ENCODE results near the gene SMC6. TPM values are rescaled to one million over a fixed set of nuclear protein-coding genes. Genes with fewer than 3 reads are reported as not detected.

The SMC6 gene
- total RNA-seq, 4 donors from 2014 or later = 31.0 to 53.6 (median 39.1) TPM

- DNase-seq = no peak
- TF ChIP-seq CTCF (IDR thresholded peaks at IDR 0.05) = no peak
- no peak for TF ChIP-seq POLR2A (IDR thresholded peaks at IDR 0.05)
- Histone ChIP-seq H3K4me3 (no peak overlapping the region), H3K36me3 (no peaks in the 10 kb centered on the region), H3K27me3 (no peaks in the 10 kb centered on the region), H3K9me3 (no peaks in the 10 kb centered on the region), H3K27ac (no peak overlapping the region), H3K4me1 (no peaks in the 10 kb centered on the region)
These were observed 104.6 kb downstream of the SMC6 start for GRCh38 chr2:17649026-17649425.

GRCh38 chr2:17648581-17648980 is 105.0 kb downstream of the SMC6 start:
- no peaks in the 10 kb centered on the region for H3K9me3 ChIP-seq
- TF ChIP-seq CTCF (IDR thresholded peaks at IDR 0.05) (no peak), POLR2A (IDR thresholded peaks at IDR 0.05) (no peak)
- H3K27me3 ChIP-seq = no peaks in the 10 kb centered on the region
- no peak overlapping the region for H3K4me3 ChIP-seq
- peaks cover 0 to 3% (median 0%) of the 10 kb centered on the region in 4 donors for H3K4me1 ChIP-seq
- DNase-seq = no peak
- no peak overlapping the region for H3K27ac ChIP-seq
- no peaks in the 10 kb centered on the region for H3K36me3 ChIP-seq

- TF ChIP-seq POLR2A (IDR thresholded peaks at IDR 0.05) (no peak), CTCF (IDR thresholded peaks at IDR 0.05) (no peak)
- no peaks in the 10 kb centered on the region for H3K9me3 ChIP-seq
- H3K27me3 ChIP-seq = no peaks in the 10 kb centered on the region
- no peak for DNase-seq
- no peak overlapping the region for H3K27ac ChIP-seq
- no peak overlapping the region for H3K4me3 ChIP-seq
- H3K36me3 ChIP-seq = no peaks in the 10 kb centered on the region
- peaks cover 0 to 8% (median 0%) of the 10 kb centered on the region in 4 donors for H3K4me1 ChIP-seq
These were observed 106.5 kb downstream of the SMC6 start for GRCh38 chr2:17646838-17647701.

DNA sequence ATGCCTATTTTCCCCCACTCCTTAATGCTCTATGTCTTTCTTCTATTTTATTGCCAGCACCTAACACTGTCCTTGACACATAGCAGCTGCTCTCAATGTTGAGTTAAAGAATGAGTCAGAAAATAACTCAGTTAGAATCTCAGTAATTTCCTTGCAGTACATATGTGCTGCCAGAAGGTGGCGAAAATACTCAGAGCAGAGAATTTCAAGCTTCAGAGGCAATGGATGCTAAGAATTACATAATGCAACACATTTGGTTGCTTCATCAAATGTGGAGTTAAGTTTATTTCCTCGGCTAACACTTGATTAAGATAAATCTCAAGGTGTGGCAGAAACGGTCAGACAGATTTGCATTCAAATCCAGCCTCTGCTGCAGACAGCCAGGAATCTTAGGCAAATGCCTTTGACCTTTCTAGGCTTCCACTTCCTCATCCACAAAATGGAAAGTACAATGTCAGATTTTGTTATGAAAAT is 107.5 kb downstream of the SMC6 start:
- peak; percentile 56 to 93 (median 88) for TF ChIP-seq CTCF (IDR thresholded peaks at IDR 0.05)
- TF ChIP-seq POLR2A (IDR thresholded peaks at IDR 0.05) = no peak
- H3K27me3 ChIP-seq = no peaks in the 10 kb centered on the region
- DNase-seq = peak in 2 of 3 donors; percentile 35 to 71
- no peak overlapping the region for H3K4me3 ChIP-seq
- peaks cover 0 to 8% (median 0%) of the 10 kb centered on the region in 4 donors for H3K4me1 ChIP-seq
- H3K36me3 ChIP-seq = no peaks in the 10 kb centered on the region
- H3K27ac ChIP-seq = no peak overlapping the region
- no peaks in the 10 kb centered on the region for H3K9me3 ChIP-seq

- H3K4me3 ChIP-seq = no peak overlapping the region
- H3K4me1 ChIP-seq = peaks cover 0 to 8% (median 0%) of the 10 kb centered on the region in 4 donors
- H3K27me3 ChIP-seq = no peaks in the 10 kb centered on the region
- H3K36me3 ChIP-seq = no peaks in the 10 kb centered on the region
- H3K27ac ChIP-seq = no peak overlapping the region
- no peak for TF ChIP-seq CTCF (IDR thresholded peaks at IDR 0.05)
- no peak for TF ChIP-seq POLR2A (IDR thresholded peaks at IDR 0.05)
- no peak for DNase-seq
- no peaks in the 10 kb centered on the region for H3K9me3 ChIP-seq
These were observed 108.5 kb downstream of the SMC6 start for GRCh38 chr2:17644997-17645720.

All from Peyer's patch (tissue), 4 donors.